NCI-H2196 treated with DMSO at 0.1 percent for 48 hours (cell line): ENCODE data around the gene KATNAL2.
A peak's percentile ranks its signal among the peaks of the same experiment; 100 is the strongest.
"Not testable (repeated sequence)": the region's sequence is repeated elsewhere in the genome, so short reads cannot be mapped to it uniquely, and the experiment has no call there.

Source experiments
- DNase-seq: peaks from one replicate; lab custom pipeline; 2025; ENCODE audit not compliant: unreplicated experiment; lab: John Stamatoyannopoulos, UW

Gene KATNAL2

GRCh38 chr18:47030887-47031286 lies 113.5 kb downstream of the KATNAL2 start:
- not testable (repeated sequence) for DNase-seq

- no peak for DNase-seq
These were observed 115.5 kb downstream of the KATNAL2 start for GRCh38 chr18:47032945-47033344.

- not testable (repeated sequence) for DNase-seq
These were observed 117.2 kb downstream of the KATNAL2 start for GRCh38 chr18:47034591-47034990.

- no peak for DNase-seq
These were observed 117.8 kb downstream of the KATNAL2 start, which contains the start of gene ELOA2 for GRCh38 chr18:47035156-47035671. Gene ELOA2 (minus strand): TSS chr18:47035621. CDS start chr18:47035264, 357 bp downstream.

GRCh38 chr18:47036298-47036874 lies 119.0 kb downstream of the KATNAL2 start:
- DNase-seq: no peak

- DNase-seq: no peak
These were observed 119.7 kb downstream of the KATNAL2 start for GRCh38 chr18:47036927-47037578.

- DNase-seq: no peak
These were observed 123.6 kb downstream of the KATNAL2 start for GRCh38 chr18:47040982-47041381.

GRCh38 chr18:47050468-47050867 lies 133.1 kb downstream of the KATNAL2 start:
- DNase-seq: no peak

- no peak for DNase-seq
These were observed 137.0 kb downstream of the KATNAL2 start for GRCh38 chr18:47054369-47054768.

GRCh38 chr18:47062471-47062870 lies 145.1 kb downstream of the KATNAL2 start:
- no peak for DNase-seq

GRCh38 chr18:47063096-47063495 lies 145.7 kb downstream of the KATNAL2 start:
- DNase-seq: no peak

- no peak for DNase-seq
These were observed 150.2 kb downstream of the KATNAL2 start for GRCh38 chr18:47067648-47068047.

- DNase-seq: no peak
These were observed 157.9 kb downstream of the KATNAL2 start for GRCh38 chr18:47075098-47075883.

- no peak for DNase-seq
These were observed 159.7 kb downstream of the KATNAL2 start for GRCh38 chr18:47077111-47077510.

- no peak for DNase-seq
These were observed 163.5 kb downstream of the KATNAL2 start for GRCh38 chr18:47080872-47081271.

- no peak for DNase-seq
These were observed 164.2 kb downstream of the KATNAL2 start for GRCh38 chr18:47081578-47081977.

- no peak for DNase-seq
These were observed 170.3 kb downstream of the KATNAL2 start for GRCh38 chr18:47087676-47088075.

GRCh38 chr18:47095810-47096209 lies 178.4 kb downstream of the KATNAL2 start:
- no peak for DNase-seq

GRCh38 chr18:47100212-47100831 lies 182.9 kb downstream of the KATNAL2 start:
- DNase-seq: peak; percentile 28

GRCh38 chr18:47108373-47108772 lies 191.0 kb downstream of the KATNAL2 start:
- DNase-seq: no peak

GRCh38 chr18:47108998-47109405 lies 191.6 kb downstream of the KATNAL2 start:
- no peak for DNase-seq
